A673 (cell line): ENCODE measurements around the gene TLE1.

ENCODE experiments used
- CTCF ChIP-seq: fragments of 300-800, 200-600 bp; sonication (generic); conservative IDR thresholded peaks from 2 replicates; pipeline ENCODE4 v1.5.1; 2017; ENCODE audit warnings: low read depth, mild to moderate bottlenecking, antibody characterized with exemption, low read length, moderate library complexity, mixed read lengths
- EZH2 ChIP-seq: fragments of 200-600 bp; sonication (generic); IDR thresholded peaks from 2 replicates; pipeline ENCODE4 v1.6.1; 2017; ENCODE audit warnings: borderline replicate concordance, low read depth, mild to moderate bottlenecking, mixed read lengths, antibody characterized with exemption, low read length; ENCODE audit not compliant: poor library complexity, severe bottlenecking

- TF ChIP-seq CTCF (no peak), EZH2 (no peak)
Measured at GRCh38 chr9:81563020-81563407, 126.3 kb downstream of the TLE1 start.
